Breast epithelium (tissue), 3 donors: Measurements from ENCODE around the gene PHLPP2. TPM values are rescaled to one million over a fixed set of nuclear protein-coding genes. Genes with fewer than 3 reads are reported as not detected.

Experiments used
- total RNA-seq, 3 donors: library from RNA; depleted of rRNA; stranded (reverse); fragments of >200 nt; gene quantifications; one replicate each; pipeline ENCODE4 v1.1.0, GENCODE V29; 2016

PHLPP2 gene
- total RNA-seq, 3 donors from 2014 or later, result 12.5 to 16.1 (median 15.5) TPM

Other genes starting within 250 kb of the PHLPP2 start
- 10 to 100 TPM; 16.7 to 20.2 (median 19.5) TPM for gene ZNF19, start 235.4 kb downstream of the PHLPP2 start, total RNA-seq
- gene CHST4, start 198.3 kb downstream of the PHLPP2 start, total RNA-seq, result 1 to 10 TPM in 1 of 3 donors, under 1 TPM in 2; 0.59 to 1.3 (median 0.66) TPM
- 100 to 1,000 TPM in 2 of 3 donors, 1 to 10 TPM in 1; 5.1 to 566 (median 212) TPM for gene TAT, start 147.6 kb downstream of the PHLPP2 start, total RNA-seq
- 10 to 100 TPM in 2 of 3 donors, not detected in 1; 11.8 to 21.5 TPM for gene MARVELD3, start 98.5 kb downstream of the PHLPP2 start, total RNA-seq
- gene AP1G1, start 84.1 kb upstream of the PHLPP2 start, total RNA-seq, result 100 to 1,000 TPM in 1 of 3 donors, 10 to 100 TPM in 2; 65.8 to 121 (median 95.7) TPM
- gene ATXN1L, start 121.3 kb upstream of the PHLPP2 start, total RNA-seq, result 10 to 100 TPM; 19.3 to 41.1 (median 28.0) TPM
- gene ZNF821, start 159.5 kb upstream of the PHLPP2 start, total RNA-seq, result 10 to 100 TPM in 1 of 3 donors, 1 to 10 TPM in 2; 3.7 to 11.1 (median 9.8) TPM
- 100 to 1,000 TPM; 217 to 303 (median 253) TPM for gene IST1, start 170.8 kb upstream of the PHLPP2 start, total RNA-seq